Activated naive CD4-positive, alpha-beta T cell treated with anti-CD3 and anti-CD28 coated beads, Interleukin-2, amount 10 ng/mL, durations not matched to agents 7 days and 5 days (primary cell): ENCODE results near the gene ATOH8.

Experiments used
- CTCF ChIA-PET: fragments of 350-600 bp; sonication (Branson Sonifier 250); formaldehyde crosslinking; loops from one replicate; lab custom pipeline; 2021; ENCODE audit warnings: antibody characterized with exemption; lab: Charles Lee
- DNase-seq: peaks from one replicate; pipeline ENCODE4 v3.0.0-alpha.2; 2020
- H3K27ac Mint-ChIP-seq: one replicate; pipeline ENCODE4 v1.8.0; 2021; ENCODE audit warnings: mild to moderate bottlenecking, moderate library complexity, mixed read lengths
- H3K27me3 Mint-ChIP-seq: one replicate; pipeline ENCODE4 v1.8.0; 2021; ENCODE audit warnings: mild to moderate bottlenecking, mixed read lengths
- H3K36me3 Mint-ChIP-seq: one replicate; pipeline ENCODE4 v1.8.0; 2021; ENCODE audit warnings: mixed read lengths
- H3K4me1 Mint-ChIP-seq: one replicate; pipeline ENCODE4 v1.8.0; 2021; ENCODE audit warnings: mixed read lengths
- H3K4me3 Mint-ChIP-seq: one replicate; pipeline ENCODE4 v1.8.0; 2021; ENCODE audit warnings: mild to moderate bottlenecking, moderate library complexity, mixed read lengths
- H3K9me3 Mint-ChIP-seq: one replicate; pipeline ENCODE4 v1.8.0; 2021; ENCODE audit warnings: mixed read lengths

ATOH8 gene

GRCh38 chr2:85789271-85789670 is 35.5 kb downstream of the ATOH8 start:
- Mint-ChIP-seq H3K36me3 (no peaks in the 10 kb centered on the region), H3K4me3 (no peak overlapping the region), H3K27ac (no peak overlapping the region), H3K4me1 (peaks cover 2% of the 10 kb centered on the region), H3K9me3 (no peaks in the 10 kb centered on the region), H3K27me3 (peaks cover 76% of the 10 kb centered on the region)
- CTCF ChIA-PET: interaction anchor here (1.7 kb wide), 1 partner anchor 27 kb away, joined by 4 read pairs; no protein-coding TSS in a partner anchor
- DNase-seq: no peak

- CTCF ChIA-PET: interaction anchor here (1.7 kb wide), 1 partner anchor 26 kb away, joined by 4 read pairs; no protein-coding TSS in a partner anchor
- no peaks in the 10 kb centered on the region for H3K36me3 Mint-ChIP-seq
- H3K9me3 Mint-ChIP-seq: no peaks in the 10 kb centered on the region
- H3K4me3 Mint-ChIP-seq: no peak overlapping the region
- no peak for DNase-seq
- H3K4me1 Mint-ChIP-seq: peaks cover 2% of the 10 kb centered on the region
- H3K27me3 Mint-ChIP-seq: peaks cover 75% of the 10 kb centered on the region
- no peak overlapping the region for H3K27ac Mint-ChIP-seq
Observed at GRCh38 chr2:85790032-85790431, 36.2 kb downstream of the ATOH8 start.

- Mint-ChIP-seq H3K27ac (no peak overlapping the region), H3K4me1 (no peaks in the 10 kb centered on the region), H3K36me3 (no peaks in the 10 kb centered on the region), H3K4me3 (no peak overlapping the region), H3K27me3 (peaks cover 74% of the 10 kb centered on the region), H3K9me3 (no peaks in the 10 kb centered on the region)
- DNase-seq: no peak
- CTCF ChIA-PET: interaction anchor here (1.7 kb wide), 1 partner anchor 25 kb away, joined by 4 read pairs; no protein-coding TSS in a partner anchor
Observed at GRCh38 chr2:85790499-85791188, 36.9 kb downstream of the ATOH8 start.

GRCh38 chr2:85791704-85792565 is 38.1 kb downstream of the ATOH8 start:
- Mint-ChIP-seq H3K36me3 (no peaks in the 10 kb centered on the region), H3K27ac (no peak overlapping the region), H3K27me3 (peaks cover 69% of the 10 kb centered on the region), H3K4me1 (no peaks in the 10 kb centered on the region), H3K4me3 (no peak overlapping the region), H3K9me3 (no peaks in the 10 kb centered on the region)
- no peak for DNase-seq
- CTCF ChIA-PET: interaction anchor here (0.9 kb wide), 1 partner anchor 16 kb away, joined by 3 read pairs; no protein-coding TSS in a partner anchor

GRCh38 chr2:85792783-85793441 is 39.1 kb downstream of the ATOH8 start:
- Mint-ChIP-seq H3K36me3 (no peaks in the 10 kb centered on the region), H3K9me3 (no peaks in the 10 kb centered on the region), H3K4me3 (no peak overlapping the region), H3K27ac (no peak overlapping the region), H3K4me1 (no peaks in the 10 kb centered on the region), H3K27me3 (peaks cover 64% of the 10 kb centered on the region)
- CTCF ChIA-PET: interaction anchor here (0.9 kb wide), 1 partner anchor 17 kb away, joined by 3 read pairs; no protein-coding TSS in a partner anchor
- no peak for DNase-seq

- no peak overlapping the region for H3K27ac Mint-ChIP-seq
- H3K4me1 Mint-ChIP-seq: no peaks in the 10 kb centered on the region
- CTCF ChIA-PET: no interaction called here
- H3K4me3 Mint-ChIP-seq: no peak overlapping the region
- H3K27me3 Mint-ChIP-seq: peaks cover 62% of the 10 kb centered on the region
- no peak for DNase-seq
- no peaks in the 10 kb centered on the region for H3K9me3 Mint-ChIP-seq
- H3K36me3 Mint-ChIP-seq: no peaks in the 10 kb centered on the region
Observed at GRCh38 chr2:85793584-85793983, 39.8 kb downstream of the ATOH8 start.

- Mint-ChIP-seq H3K4me1 (no peaks in the 10 kb centered on the region), H3K36me3 (no peaks in the 10 kb centered on the region), H3K9me3 (no peaks in the 10 kb centered on the region), H3K4me3 (no peak overlapping the region), H3K27me3 (peaks cover 60% of the 10 kb centered on the region), H3K27ac (no peak overlapping the region)
- CTCF ChIA-PET: no interaction called here
- DNase-seq: no peak
Observed at GRCh38 chr2:85794038-85794441, 40.2 kb downstream of the ATOH8 start.

- H3K27me3 Mint-ChIP-seq: peaks cover 63% of the 10 kb centered on the region
- H3K36me3 Mint-ChIP-seq: no peaks in the 10 kb centered on the region
- H3K4me3 Mint-ChIP-seq: no peak overlapping the region
- DNase-seq: no peak
- H3K4me1 Mint-ChIP-seq: no peaks in the 10 kb centered on the region
- CTCF ChIA-PET: interaction anchor here (1.4 kb wide), 1 partner anchor 66 kb away, joined by 4 read pairs; no protein-coding TSS in a partner anchor
- H3K27ac Mint-ChIP-seq: no peak overlapping the region
- H3K9me3 Mint-ChIP-seq: no peaks in the 10 kb centered on the region
Observed at GRCh38 chr2:85794491-85795121, 40.8 kb downstream of the ATOH8 start.

- Mint-ChIP-seq H3K36me3 (no peaks in the 10 kb centered on the region), H3K4me1 (no peaks in the 10 kb centered on the region), H3K4me3 (no peak overlapping the region), H3K9me3 (no peaks in the 10 kb centered on the region), H3K27ac (no peak overlapping the region), H3K27me3 (peaks cover 59% of the 10 kb centered on the region)
- no peak for DNase-seq
- CTCF ChIA-PET: interaction anchor here (1.4 kb wide), 1 partner anchor 67 kb away, joined by 4 read pairs; no protein-coding TSS in a partner anchor
Observed at GRCh38 chr2:85795331-85796045, 41.7 kb downstream of the ATOH8 start.

- H3K4me3 Mint-ChIP-seq: no peak overlapping the region
- H3K36me3 Mint-ChIP-seq: no peaks in the 10 kb centered on the region
- no peak for DNase-seq
- H3K27me3 Mint-ChIP-seq: peaks cover 59% of the 10 kb centered on the region
- no peaks in the 10 kb centered on the region for H3K9me3 Mint-ChIP-seq
- CTCF ChIA-PET: interaction anchor here (1.4 kb wide), 1 partner anchor 67 kb away, joined by 4 read pairs; no protein-coding TSS in a partner anchor
- H3K4me1 Mint-ChIP-seq: no peaks in the 10 kb centered on the region
- no peak overlapping the region for H3K27ac Mint-ChIP-seq
Observed at GRCh38 chr2:85796046-85796340, 42.2 kb downstream of the ATOH8 start.

GRCh38 chr2:85796341-85797262 is 42.8 kb downstream of the ATOH8 start:
- no peak overlapping the region for H3K27ac Mint-ChIP-seq
- CTCF ChIA-PET: no interaction called here

GRCh38 chr2:85797263-85797660 is 43.5 kb downstream of the ATOH8 start:
- DNase-seq: no peak
- H3K4me3 Mint-ChIP-seq: no peak overlapping the region
- peaks cover 54% of the 10 kb centered on the region for H3K27me3 Mint-ChIP-seq
- H3K27ac Mint-ChIP-seq: no peak overlapping the region
- H3K9me3 Mint-ChIP-seq: no peaks in the 10 kb centered on the region
- CTCF ChIA-PET: no interaction called here
- no peaks in the 10 kb centered on the region for H3K4me1 Mint-ChIP-seq
- no peaks in the 10 kb centered on the region for H3K36me3 Mint-ChIP-seq

More at GRCh38 chr2:85796341-85797262, 42.8 kb downstream of the ATOH8 start:
- Mint-ChIP-seq H3K9me3 (no peaks in the 10 kb centered on the region), H3K27me3 (peaks cover 55% of the 10 kb centered on the region), H3K36me3 (no peaks in the 10 kb centered on the region), H3K4me1 (no peaks in the 10 kb centered on the region), H3K4me3 (no peak overlapping the region)
- DNase-seq: no peak
